Uterus (tissue), 2 donors: ENCODE data around the gene TTC8.

ENCODE experiments used
- CTCF ChIP-seq, 4 experiments: fragments of 200-600 bp in 2 of 4; fragments of 450-650 bp in 2 of 4; sonication (generic) in 2 of 4; IDR thresholded peaks; one replicate each; pipeline ENCODE4 v1.5.1; 2016 to 2019; ENCODE audit warnings: antibody characterized with exemption in 4 of 4, mild to moderate bottlenecking in 2 of 4, moderate library complexity in 1 of 4
- POLR2A ChIP-seq, 2 donors: fragments of 450-650 bp; IDR thresholded peaks; one replicate each; pipeline ENCODE4 v1.6.1; 2016; ENCODE audit warnings: antibody characterized with exemption in 2 of 2, mild to moderate bottlenecking in 1 of 2, moderate library complexity in 1 of 2

- TF ChIP-seq CTCF (IDR thresholded peaks at IDR 0.05), result no peak
- TF ChIP-seq POLR2A (IDR thresholded peaks at IDR 0.05), result no peak
Observed at GRCh38 chr14:88829188-88829587, 4.7 kb downstream of the TTC8 start.
